ENCODE data around the gene USP7.

USP7 gene

GRCh38 chr16:8955828-8956227 is 7.9 kb downstream of the USP7 start:
- in situ Hi-C loops (cut with HindIII; ENCODE audit: low sequenced_read_pairs) = no loop called here

DNA sequence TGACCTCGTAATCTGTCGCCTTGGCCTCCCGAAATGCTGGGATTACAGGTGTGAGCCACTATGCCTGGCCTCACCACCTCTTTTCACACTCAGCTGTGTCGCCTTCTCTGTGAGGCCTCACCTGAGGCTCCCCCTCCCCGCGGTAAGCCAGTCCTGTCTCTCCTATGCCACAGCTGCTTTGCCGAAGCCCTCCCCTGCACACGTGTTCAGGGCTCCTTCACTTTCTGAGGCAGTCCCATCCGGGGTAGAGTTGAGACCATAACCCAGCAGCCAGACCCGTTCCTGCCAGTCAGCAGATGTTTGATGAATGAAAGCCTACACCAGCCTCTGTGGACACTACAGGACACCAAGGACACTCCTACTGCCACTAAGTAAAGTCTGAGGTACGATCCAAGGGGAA is 10.6 kb downstream of the USP7 start:
- in situ Hi-C loops (cut with HindIII; ENCODE audit: low sequenced_read_pairs) = no loop called here

GRCh38 chr16:8952281-8952751 is 11.4 kb downstream of the USP7 start:
- in situ Hi-C loops (cut with HindIII; ENCODE audit: low sequenced_read_pairs) = no loop called here

GRCh38 chr16:8951447-8952280 is 12.0 kb downstream of the USP7 start:
- in situ Hi-C loops (cut with HindIII; ENCODE audit: low sequenced_read_pairs) = no loop called here

DNA sequence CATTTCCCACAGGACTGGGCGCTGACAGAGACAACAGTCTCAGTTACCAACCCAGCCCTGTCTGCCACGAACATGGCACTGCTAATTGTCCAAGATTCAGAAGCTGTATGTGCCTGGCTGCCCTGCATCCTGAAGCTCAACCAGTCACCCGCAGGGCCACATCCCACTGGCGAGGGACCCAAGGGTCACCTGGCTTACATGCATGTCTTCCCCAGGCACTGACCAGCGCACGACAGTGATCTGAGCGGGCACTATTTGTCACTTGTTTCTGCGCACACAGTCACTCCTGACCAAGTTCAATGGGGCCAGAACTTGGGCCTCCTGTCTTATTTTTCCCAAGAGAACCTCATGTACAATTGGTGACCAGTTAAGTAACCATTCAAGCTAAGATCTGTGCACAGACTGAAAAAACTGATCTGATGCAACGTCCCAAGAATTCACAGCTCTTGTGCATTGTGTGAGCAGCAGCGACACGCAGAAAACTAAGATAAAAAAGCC is 13.1 kb downstream of the USP7 start:
- in situ Hi-C loops (cut with HindIII; ENCODE audit: low sequenced_read_pairs) = no loop called here

DNA sequence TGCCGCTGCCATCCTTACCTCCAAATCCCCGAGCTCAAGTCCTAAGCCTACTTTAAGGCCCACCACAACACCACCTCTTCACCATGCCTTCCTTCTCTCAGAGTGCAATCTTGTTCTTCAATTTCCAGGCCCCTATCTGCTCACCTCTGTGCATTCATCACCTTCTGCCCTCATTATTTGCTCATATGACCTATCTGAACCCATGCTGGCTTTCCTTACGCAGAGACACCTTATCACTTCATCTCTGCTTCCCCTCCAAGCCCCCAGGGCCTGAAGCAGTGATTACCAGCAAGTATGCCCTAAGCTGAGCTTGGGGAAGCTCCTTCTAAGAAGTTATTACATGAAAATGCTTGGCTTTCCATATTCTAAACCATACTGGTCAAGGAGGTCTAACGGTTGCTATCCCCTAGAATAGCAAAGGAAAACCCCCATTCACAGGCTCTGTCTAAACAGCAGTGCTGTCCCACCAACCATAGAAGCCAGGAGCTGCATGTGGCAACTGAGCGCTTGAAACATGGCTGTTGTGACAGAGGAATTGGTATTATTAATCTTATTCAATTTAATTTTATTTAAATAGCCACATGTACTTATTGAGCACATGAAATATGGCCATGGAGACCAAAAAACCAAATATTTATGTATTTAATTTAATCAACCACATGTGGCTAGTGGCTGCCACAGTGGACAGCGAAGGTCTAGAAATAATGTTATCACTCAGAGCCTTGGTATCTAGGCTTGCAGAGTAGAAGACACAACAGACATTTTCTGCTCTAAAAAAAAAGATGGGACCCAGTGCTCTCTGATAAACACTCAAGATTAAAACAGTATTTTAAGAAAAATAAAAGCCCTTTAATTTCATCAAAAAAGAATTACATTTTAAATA is 13.9 kb downstream of the USP7 start:
- in situ Hi-C loops (cut with HindIII; ENCODE audit: low sequenced_read_pairs) = loop anchor here (5.0 kb wide), 2 partner anchors 48 to 57 kb away; no protein-coding TSS in a partner anchor

GRCh38 chr16:8948831-8949230 is 14.9 kb downstream of the USP7 start:
- in situ Hi-C loops (cut with HindIII; ENCODE audit: low sequenced_read_pairs) = loop anchor here (5.0 kb wide), 2 partner anchors 48 to 57 kb away; no protein-coding TSS in a partner anchor

DNA sequence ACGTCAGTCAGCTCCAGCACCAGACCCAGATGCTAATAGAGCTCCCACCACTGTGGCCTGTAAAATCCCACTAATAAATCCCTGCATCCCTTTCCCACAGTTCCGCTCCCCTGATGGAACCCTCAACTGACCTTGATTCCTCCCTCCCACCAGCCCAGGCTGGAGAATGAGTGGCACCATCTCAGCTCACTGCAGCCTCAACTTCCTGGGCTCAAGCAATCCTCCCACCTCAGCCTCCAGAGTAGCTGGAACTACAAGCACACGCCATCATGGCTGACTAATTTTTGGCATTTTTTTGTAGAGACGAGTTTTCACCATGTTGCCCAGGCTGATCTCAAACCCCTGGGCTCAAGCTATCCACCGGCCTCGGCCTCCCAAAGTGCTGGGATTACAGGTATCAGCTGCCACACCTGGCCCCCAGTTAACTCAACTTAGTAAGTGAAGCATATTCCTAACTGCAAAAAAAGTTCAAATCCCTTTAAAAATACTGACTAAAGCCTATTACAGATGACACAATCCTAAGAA is 15.6 kb downstream of the USP7 start:
- in situ Hi-C loops (cut with HindIII; ENCODE audit: low sequenced_read_pairs) = loop anchor here (5.0 kb wide), 2 partner anchors 49 to 56 kb away; no protein-coding TSS in a partner anchor

DNA sequence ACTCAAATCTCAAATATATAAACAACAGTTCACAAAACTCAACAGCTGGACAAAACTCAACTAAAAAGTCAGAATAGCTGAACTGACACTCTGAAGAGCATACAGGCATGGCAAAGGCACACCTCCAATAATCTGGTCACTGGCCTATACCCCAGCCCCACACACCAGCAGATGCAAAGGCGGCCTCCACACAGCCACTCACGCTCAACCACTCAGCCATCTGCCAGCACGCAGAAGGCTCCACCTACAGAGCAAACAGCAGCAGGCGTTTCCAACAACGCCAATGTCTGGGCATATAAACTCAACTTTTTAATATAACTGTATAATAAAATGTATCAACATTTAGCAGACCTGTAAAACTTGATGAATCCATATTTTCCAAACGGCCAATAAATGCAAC is 17.2 kb downstream of the USP7 start:
- in situ Hi-C loops (cut with HindIII; ENCODE audit: low sequenced_read_pairs) = loop anchor here (5.0 kb wide), 2 partner anchors 51 to 54 kb away; no protein-coding TSS in a partner anchor

- in situ Hi-C loops (cut with HindIII; ENCODE audit: low sequenced_read_pairs) = loop anchor here (5.0 kb wide), 2 partner anchors 52 to 53 kb away; no protein-coding TSS in a partner anchor
These were observed 17.9 kb downstream of the USP7 start for GRCh38 chr16:8945626-8946296.

DNA sequence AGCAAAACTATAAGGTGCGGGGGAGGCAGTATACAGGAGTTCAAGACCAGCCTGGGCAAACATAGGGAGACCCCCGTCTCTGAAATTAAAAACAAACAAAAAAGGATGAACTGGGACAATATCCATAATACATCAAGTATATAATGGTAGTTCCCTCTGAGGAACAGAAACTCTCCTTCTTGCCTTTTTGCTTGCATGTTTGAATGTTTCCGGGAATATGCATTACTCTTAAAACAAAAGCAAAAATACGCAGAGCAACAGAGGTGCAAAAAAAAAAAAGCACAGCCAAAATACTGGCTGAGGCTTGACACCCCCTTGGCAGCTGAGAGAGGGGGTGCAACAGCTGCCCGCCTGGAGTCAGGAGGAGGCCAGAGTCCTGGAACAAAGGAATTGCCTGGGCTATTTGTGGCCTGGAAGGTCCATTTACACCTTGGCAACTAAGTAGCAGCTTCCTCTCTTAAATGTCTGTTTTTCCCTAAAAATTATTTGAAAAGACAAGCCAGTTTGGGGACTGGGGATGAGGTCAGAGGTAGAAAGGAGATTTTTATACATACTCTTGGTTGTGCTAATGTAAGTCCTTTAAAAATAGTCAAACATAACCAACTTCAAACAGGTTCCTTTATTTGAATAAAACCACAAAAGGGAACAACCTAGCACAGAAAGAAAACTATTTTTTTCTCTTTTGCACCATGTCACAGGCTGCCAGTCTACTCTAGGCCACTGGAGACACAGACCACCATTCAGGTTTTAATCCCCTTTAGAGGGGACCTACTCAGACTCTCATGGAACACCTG is 19.5 kb downstream of the USP7 start:
- in situ Hi-C loops (cut with HindIII; ENCODE audit: low sequenced_read_pairs) = no loop called here

DNA sequence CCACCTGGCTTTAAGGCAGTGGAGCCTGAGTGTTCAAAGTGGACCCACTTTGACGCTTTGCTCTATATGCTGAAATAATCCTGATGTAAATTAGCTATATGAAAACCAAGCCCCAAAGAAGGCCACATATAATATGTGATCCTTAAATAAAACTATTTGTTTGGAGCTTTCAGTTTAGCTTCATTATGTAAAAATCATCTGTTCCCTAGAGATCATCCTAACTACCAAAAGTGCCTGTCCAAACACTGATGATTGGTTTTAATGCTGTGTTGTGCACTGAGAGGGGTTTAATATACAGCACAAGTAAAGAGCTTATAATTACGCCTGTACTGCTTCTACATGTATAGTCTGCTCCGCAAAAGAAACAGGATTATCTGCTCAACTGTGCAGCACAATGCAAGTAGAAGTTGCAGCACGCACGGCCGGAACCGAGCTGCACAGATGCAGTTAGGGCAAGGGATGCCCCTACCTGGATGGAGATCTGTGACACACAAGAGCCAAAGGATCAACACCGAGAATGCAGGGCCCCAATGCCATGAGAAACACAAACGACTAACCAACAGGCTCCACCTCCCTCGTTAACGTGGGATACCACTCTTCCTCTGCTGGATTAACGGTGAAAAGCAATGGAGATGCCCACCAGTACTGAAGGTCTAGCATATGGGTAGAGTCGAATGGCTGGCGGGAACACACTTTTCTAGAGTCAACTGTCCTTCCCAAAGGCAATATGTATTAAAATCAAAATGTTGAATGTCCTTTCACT is 20.5 kb downstream of the USP7 start:
- in situ Hi-C loops (cut with HindIII; ENCODE audit: low sequenced_read_pairs) = no loop called here

DNA sequence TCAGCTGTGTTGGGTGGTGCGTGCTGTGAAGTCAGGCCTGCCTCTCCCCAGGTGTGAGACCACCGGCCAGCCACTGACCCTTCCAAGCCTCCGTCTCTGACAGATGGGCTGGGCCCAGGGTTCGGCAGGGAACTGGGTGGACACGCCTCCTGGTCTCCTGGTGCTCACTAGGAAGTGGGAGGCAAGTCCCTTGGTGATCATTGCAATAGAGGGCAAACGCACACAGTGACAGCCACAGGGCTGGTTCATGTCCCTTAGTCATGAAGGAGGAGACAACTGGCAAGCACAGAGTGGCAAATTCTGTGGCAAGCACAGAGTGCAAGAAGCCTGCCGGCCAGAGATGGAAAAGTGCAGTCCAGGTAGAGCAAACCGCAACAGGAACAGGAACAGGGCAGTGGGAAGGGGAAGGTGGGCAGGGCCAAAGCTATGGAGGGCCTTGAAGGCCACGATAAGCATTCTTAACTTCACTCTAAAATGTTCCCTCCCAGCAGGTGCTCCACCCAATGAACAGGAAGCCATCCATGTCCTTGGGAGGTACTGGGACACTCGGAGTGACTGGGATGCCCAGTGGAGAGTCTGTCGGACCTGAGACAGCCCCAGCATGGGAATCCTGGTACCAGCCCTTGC is 21.9 kb downstream of the USP7 start:
- in situ Hi-C loops (cut with HindIII; ENCODE audit: low sequenced_read_pairs) = no loop called here

- in situ Hi-C loops (cut with HindIII; ENCODE audit: low sequenced_read_pairs) = no loop called here
These were observed 25.9 kb downstream of the USP7 start for GRCh38 chr16:8937803-8938202.

DNA sequence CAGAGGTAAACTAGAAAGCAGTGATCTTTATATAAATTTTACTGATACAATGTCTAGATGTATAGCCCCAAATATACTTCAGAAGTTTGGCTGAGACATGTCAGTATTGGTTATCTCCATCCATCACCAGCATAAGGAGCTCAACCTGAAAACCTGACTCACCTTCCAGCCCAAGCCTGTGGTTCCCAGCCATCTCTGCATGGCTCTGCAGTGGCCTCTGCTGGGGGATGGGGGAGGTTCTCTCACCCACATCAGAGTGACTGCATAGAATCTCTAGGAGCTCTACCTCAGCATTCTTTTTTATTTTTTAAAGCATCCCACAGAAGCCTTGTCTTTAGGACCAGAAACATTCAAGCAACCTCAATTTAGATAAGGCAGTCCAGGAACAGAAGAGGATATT is 27.3 kb downstream of the USP7 start:
- in situ Hi-C loops (cut with HindIII; ENCODE audit: low sequenced_read_pairs) = no loop called here

DNA sequence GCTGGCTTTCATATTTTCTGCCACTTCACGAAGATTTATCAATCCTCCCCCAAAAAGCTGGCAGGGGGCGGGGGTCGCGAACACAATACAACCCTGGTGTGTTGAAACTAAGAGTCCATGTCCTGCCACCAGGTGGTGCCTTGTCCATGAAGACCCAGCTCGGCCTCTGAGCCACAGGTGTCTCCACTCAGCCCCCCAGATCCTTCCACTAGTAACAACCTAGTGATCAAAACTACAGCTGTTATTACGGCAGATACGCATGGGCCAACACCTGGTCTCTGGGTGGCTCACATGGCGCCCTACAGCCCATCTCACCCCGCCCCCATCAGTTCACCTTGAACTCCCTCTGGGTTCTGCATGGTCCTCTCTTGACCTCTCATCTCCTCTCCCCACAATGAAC is 27.7 kb downstream of the USP7 start:
- in situ Hi-C loops (cut with HindIII; ENCODE audit: low sequenced_read_pairs) = no loop called here

DNA sequence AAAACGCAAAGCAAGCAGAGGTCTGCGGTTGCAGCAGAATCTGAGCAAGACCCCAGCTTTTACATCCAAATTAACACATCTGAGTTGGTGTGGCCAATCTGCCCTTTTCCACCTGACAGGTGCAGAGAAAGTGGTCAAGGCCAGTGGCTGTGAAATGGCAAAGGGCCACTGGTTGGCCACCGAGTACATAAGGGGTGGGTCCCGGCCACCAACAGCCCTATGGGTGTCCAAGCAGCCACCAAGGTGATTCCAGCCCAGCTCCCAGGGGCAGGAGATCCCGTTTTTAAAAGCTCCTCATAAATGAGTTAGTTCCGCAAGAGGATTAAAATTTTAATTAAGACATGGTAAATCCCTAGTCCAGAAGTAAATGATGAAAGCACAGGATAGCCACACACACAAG is 29.1 kb downstream of the USP7 start:
- in situ Hi-C loops (cut with HindIII; ENCODE audit: low sequenced_read_pairs) = no loop called here

DNA sequence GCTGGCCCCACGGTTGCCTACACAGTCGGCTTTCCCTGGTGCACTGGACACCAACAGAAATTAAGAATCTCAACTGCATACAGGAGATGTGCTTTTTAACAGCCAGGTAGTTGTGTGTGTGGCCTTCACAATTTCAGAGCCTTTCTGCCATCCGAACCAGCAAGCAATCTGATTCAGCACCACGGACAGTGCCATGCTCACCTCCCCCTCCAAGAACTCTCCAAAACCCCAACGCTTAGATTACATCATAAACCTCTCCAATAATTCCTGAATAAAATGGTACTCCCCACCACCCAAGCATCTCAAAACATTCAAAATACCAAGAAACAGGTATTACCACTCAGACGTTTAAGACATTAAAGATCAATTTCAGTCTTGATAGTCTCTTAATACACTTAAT is 31.8 kb downstream of the USP7 start:
- in situ Hi-C loops (cut with HindIII; ENCODE audit: low sequenced_read_pairs) = no loop called here
